Smooth muscle cell (in vitro differentiated cells): Measurements from ENCODE around the gene PSORS1C2. TPM values are rescaled to one million over a fixed set of nuclear protein-coding genes. Genes with fewer than 3 reads are reported as not detected.

Source experiments
- DNase-seq: peaks from one replicate; lab custom pipeline; 2025; ENCODE audit not compliant: unreplicated experiment; lab: John Stamatoyannopoulos, UW
- H2AFZ ChIP-seq: fragments of 200-600 bp; sonication (generic); 2 replicates; pipeline ENCODE4 v1.6.0; 2016; ENCODE audit warnings: antibody characterized with exemption, low read depth, mild to moderate bottlenecking
- H3F3A ChIP-seq: fragments of 200-600 bp; sonication (generic); 2 replicates; pipeline ENCODE4 v1.6.0; 2017; ENCODE audit warnings: antibody characterized with exemption, low read depth
- H3K27ac ChIP-seq: fragments of 200-600 bp; sonication (generic); 2 replicates; pipeline ENCODE4 v1.5.1; 2016; ENCODE audit warnings: low read depth, mild to moderate bottlenecking
- H3K27me3 ChIP-seq: fragments of 200-600 bp; sonication (generic); 2 replicates; pipeline ENCODE4 v1.6.1; 2016; ENCODE audit warnings: low read depth, mild to moderate bottlenecking
- H3K36me3 ChIP-seq: fragments of 200-600 bp; sonication (generic); 2 replicates; pipeline ENCODE4 v1.5.1; 2016; ENCODE audit warnings: low read depth
- H3K4me1 ChIP-seq: fragments of 200-600 bp; sonication (generic); 2 replicates; pipeline ENCODE4 v1.5.1; 2016; ENCODE audit warnings: low read depth
- H3K4me2 ChIP-seq: fragments of 200-600 bp; sonication (generic); 2 replicates; pipeline ENCODE4 v1.6.0; 2016; ENCODE audit warnings: mild to moderate bottlenecking
- H3K4me3 ChIP-seq: fragments of 200-600 bp; sonication (generic); 2 replicates; pipeline ENCODE4 v1.5.1; 2016; ENCODE audit warnings: mild to moderate bottlenecking
- H3K79me2 ChIP-seq: fragments of 200-600 bp; sonication (generic); 2 replicates; pipeline ENCODE4 v1.6.0; 2016; ENCODE audit warnings: low read depth, mild to moderate bottlenecking
- H3K9ac ChIP-seq: fragments of 200-600 bp; sonication (generic); 2 replicates; pipeline ENCODE4 v1.6.0; 2016; ENCODE audit warnings: low read depth
- H3K9me3 ChIP-seq: fragments of 200-600 bp; sonication (generic); replicated peaks from 2 replicates; pipeline ENCODE4 v1.5.1; 2016; ENCODE audit warnings: low read depth
- H4K20me1 ChIP-seq: fragments of 200-600 bp; sonication (generic); 2 replicates; pipeline ENCODE4 v1.6.0; 2016; ENCODE audit warnings: low read depth
- WGBS: methylation state at CpG from one replicate; pipeline ENCODE4 v1.1.7; 2016; ENCODE audit warnings: low lambda C conversion rate; 5-methylcytosine and 5-hydroxymethylcytosine counted together
- polyA plus RNA-seq: library from polyadenylated mRNA; unstranded; fragments of >200 nt; fragmentation: Nextera tagmentation; extraction: Ambion mirVana; gene quantifications from 2 replicates; pipeline ENCODE4 v1.2.1, GENCODE V29; 2016
- total RNA-seq: library from RNA; depleted of rRNA; stranded (reverse); fragments of >200 nt; gene quantifications from 2 replicates; pipeline ENCODE4 v1.2.3, GENCODE V29; 2014
- TF ChIP-seq, protein P1 (sequence below): fragments of 200-600 bp; sonication (generic); IDR thresholded peaks from 2 replicates; pipeline ENCODE4 v1.5.1; 2017; ENCODE audit warnings: borderline replicate concordance, mild to moderate bottlenecking, antibody characterized with exemption; ENCODE audit not compliant: insufficient read depth, poor library complexity, severe bottlenecking

Gene PSORS1C2
- total and polyA plus RNA-seq, 2 experiments from 2014 or later = 0.49 to 1.1 TPM

DNA sequence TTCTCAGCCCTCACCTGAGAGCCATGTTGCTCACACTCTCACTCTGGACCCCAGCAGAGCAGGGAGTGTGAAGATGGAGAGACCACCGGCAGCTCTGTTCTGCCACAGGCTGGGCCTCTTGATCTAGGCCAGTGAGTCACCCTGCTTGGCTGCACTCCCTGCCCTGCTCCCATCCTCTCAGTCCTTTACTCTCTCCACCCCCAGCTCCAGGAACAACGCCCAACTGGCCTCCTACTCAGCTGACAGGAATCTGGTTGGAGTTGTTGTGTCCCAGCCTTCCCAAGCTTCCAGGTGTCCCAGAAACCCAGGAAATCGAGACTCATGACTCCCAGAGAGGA is 24.4 kb downstream of the PSORS1C2 start, which contains the start of gene PSORS1C1:
TSS of gene PSORS1C1 (plus strand) at position 260 of the 338 bp plus-strand sequence. CDS start 14,833 bp downstream, outside the sequence.
- Histone ChIP-seq H3K4me1 (peaks cover 24% of the 10 kb centered on the region), H3K4me2 (peak within 1 kb of the TSS; percentile 77), H3K9ac (peak within 1 kb of the TSS; percentile 60), H3K36me3 (no peaks in the 10 kb centered on the region), H3K27ac (peak within 1 kb of the TSS; percentile 86), H2AFZ (peak within 1 kb of the TSS; percentile 63), H3K79me2 (no peaks in the 10 kb centered on the region), H3K9me3 (no peaks in the 10 kb centered on the region), H3F3A (peaks cover 8% of the 10 kb centered on the region), H3K27me3 (no peaks in the 10 kb centered on the region), H3K4me3 (peak within 1 kb of the TSS; percentile 41), H4K20me1 (no peaks in the 10 kb centered on the region)
- DNase-seq = peak; percentile 38
- 12% methylated on average over 3 of the region's 3 CpGs for WGBS
- TF ChIP-seq, protein P1, sequence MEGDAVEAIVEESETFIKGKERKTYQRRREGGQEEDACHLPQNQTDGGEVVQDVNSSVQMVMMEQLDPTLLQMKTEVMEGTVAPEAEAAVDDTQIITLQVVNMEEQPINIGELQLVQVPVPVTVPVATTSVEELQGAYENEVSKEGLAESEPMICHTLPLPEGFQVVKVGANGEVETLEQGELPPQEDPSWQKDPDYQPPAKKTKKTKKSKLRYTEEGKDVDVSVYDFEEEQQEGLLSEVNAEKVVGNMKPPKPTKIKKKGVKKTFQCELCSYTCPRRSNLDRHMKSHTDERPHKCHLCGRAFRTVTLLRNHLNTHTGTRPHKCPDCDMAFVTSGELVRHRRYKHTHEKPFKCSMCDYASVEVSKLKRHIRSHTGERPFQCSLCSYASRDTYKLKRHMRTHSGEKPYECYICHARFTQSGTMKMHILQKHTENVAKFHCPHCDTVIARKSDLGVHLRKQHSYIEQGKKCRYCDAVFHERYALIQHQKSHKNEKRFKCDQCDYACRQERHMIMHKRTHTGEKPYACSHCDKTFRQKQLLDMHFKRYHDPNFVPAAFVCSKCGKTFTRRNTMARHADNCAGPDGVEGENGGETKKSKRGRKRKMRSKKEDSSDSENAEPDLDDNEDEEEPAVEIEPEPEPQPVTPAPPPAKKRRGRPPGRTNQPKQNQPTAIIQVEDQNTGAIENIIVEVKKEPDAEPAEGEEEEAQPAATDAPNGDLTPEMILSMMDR = no peak

- Histone ChIP-seq H3F3A (peaks cover 8% of the 10 kb centered on the region), H3K9ac (no peak overlapping the region), H3K79me2 (no peaks in the 10 kb centered on the region), H3K9me3 (no peaks in the 10 kb centered on the region), H3K36me3 (no peaks in the 10 kb centered on the region), H4K20me1 (no peaks in the 10 kb centered on the region), H3K4me1 (peaks cover 24% of the 10 kb centered on the region), H3K4me2 (peak overlapping the region; percentile 77), H3K27ac (peak overlapping the region; percentile 86), H3K4me3 (no peak overlapping the region), H3K27me3 (no peaks in the 10 kb centered on the region), H2AFZ (no peak overlapping the region)
- no peak for DNase-seq
- TF ChIP-seq, protein P1 = no peak
- 32% methylated on average over 7 of the region's 7 CpGs for WGBS
Observed at GRCh38 chr6:31113861-31114540, 24.9 kb downstream of the PSORS1C2 start.

DNA sequence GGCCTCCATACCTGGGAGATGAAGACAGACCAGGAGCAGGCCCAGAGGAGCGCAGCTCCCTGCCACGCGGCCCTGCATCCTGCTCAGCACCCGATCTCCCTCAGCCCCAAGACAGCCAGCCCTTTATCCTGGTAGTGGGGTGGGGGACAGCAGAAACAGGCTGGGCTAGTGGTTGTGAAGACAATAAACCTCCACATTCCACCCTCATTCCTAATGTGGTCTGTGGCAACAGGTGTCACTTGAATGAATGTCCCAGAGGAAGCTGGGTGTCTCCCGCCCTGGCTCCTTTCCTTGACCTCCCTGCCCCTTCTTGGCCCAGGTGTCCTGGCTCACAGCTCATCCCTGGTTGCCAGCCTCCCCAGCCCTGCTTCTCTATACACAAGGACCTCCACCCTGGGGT is 26.4 kb downstream of the PSORS1C2 start, which contains the start of gene C6orf15:
TSS of gene C6orf15 (minus strand) at position 98 of the 400 bp plus-strand sequence. CDS start at position 78, 20 bp downstream.
- WGBS = 86% methylated on average over 5 of the region's 5 CpGs
- no peak for DNase-seq
- H3K36me3 ChIP-seq = no peaks in the 10 kb centered on the region
- peaks cover 8% of the 10 kb centered on the region for H3F3A ChIP-seq
- H3K4me3 ChIP-seq = no peak within 1 kb of the TSS
- TF ChIP-seq, protein P1 = no peak
- no peaks in the 10 kb centered on the region for H3K79me2 ChIP-seq
- H3K4me2 ChIP-seq = peak within 1 kb of the TSS; percentile 57
- no peaks in the 10 kb centered on the region for H4K20me1 ChIP-seq
- no peaks in the 10 kb centered on the region for H3K27me3 ChIP-seq
- no peak within 1 kb of the TSS for H2AFZ ChIP-seq
- H3K27ac ChIP-seq = peak within 1 kb of the TSS; percentile 86
- peaks cover 24% of the 10 kb centered on the region for H3K4me1 ChIP-seq
- no peaks in the 10 kb centered on the region for H3K9me3 ChIP-seq
- H3K9ac ChIP-seq = no peak within 1 kb of the TSS

DNA sequence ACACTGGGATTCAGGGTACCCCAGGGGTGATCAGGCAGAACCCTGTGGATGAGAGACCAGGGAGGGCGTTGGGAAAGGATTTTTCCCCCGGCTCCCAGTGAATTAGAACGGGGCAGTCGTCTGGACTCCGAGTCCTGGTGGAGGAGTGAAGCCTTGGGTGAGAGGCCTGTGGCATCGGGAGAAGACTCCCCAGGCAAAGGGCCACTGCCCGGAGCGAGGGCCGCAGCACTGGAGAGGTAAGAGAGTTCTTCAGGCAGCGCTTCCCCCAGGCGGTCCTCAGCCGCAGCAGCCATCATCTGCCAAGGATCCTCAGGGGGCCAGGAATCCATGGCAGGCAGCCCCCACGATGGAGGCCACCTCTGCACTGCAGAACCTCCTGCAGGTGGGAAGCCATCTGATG is 27.2 kb downstream of the PSORS1C2 start:
- 95% methylated on average over 13 of the region's 13 CpGs for WGBS
- Histone ChIP-seq H3K36me3 (no peaks in the 10 kb centered on the region), H4K20me1 (no peaks in the 10 kb centered on the region), H3K4me2 (no peak overlapping the region), H3F3A (peaks cover 8% of the 10 kb centered on the region), H3K27me3 (no peaks in the 10 kb centered on the region), H3K27ac (no peak overlapping the region), H3K9me3 (no peaks in the 10 kb centered on the region), H3K4me1 (peaks cover 24% of the 10 kb centered on the region), H3K9ac (no peak overlapping the region), H2AFZ (no peak overlapping the region), H3K4me3 (no peak overlapping the region), H3K79me2 (no peaks in the 10 kb centered on the region)
- DNase-seq = no peak
- TF ChIP-seq, protein P1 = no peak
